GM18511 (cell line): ENCODE measurements around the gene CDH12.
"Not testable (repeated sequence)": the region's sequence is repeated elsewhere in the genome, so short reads cannot be mapped to it uniquely, and the experiment has no call there.

ENCODE experiments used
- ATAC-seq: cut with Tn5 transposase; IDR thresholded peaks from one replicate; pipeline ENCODE4 v1.9.1; 2021; ENCODE audit warnings: mild to moderate bottlenecking, moderate library complexity; ENCODE audit not compliant: unreplicated experiment

CDH12 gene

DNA sequence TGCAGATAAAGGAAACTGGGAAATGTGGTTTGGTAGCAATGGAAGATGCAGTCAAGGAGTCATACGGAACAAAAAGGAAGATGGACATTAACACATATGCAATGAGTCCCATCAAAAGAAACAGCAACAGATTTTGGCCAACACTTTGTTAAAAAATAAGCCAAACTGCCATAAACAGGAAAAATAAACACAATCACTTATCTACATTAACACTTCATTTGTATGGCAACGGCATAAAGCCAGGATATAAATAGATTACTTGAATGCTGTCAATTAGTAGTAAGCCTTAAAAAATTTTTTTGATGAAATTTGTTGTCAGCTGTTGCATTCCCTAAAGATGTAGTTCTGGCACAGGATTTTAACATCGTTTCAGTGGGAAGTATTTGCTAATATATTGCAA is 190.8 kb downstream of the CDH12 start:
- no peak for ATAC-seq

- ATAC-seq: no peak
Measured at GRCh38 chr5:22651355-22651754, 201.8 kb downstream of the CDH12 start.

GRCh38 chr5:22650511-22650910 is 202.6 kb downstream of the CDH12 start:
- no peak for ATAC-seq

GRCh38 chr5:22649074-22649473 is 204.1 kb downstream of the CDH12 start:
- ATAC-seq: no peak

- no peak for ATAC-seq
Measured at GRCh38 chr5:22644859-22645258, 208.3 kb downstream of the CDH12 start.

DNA sequence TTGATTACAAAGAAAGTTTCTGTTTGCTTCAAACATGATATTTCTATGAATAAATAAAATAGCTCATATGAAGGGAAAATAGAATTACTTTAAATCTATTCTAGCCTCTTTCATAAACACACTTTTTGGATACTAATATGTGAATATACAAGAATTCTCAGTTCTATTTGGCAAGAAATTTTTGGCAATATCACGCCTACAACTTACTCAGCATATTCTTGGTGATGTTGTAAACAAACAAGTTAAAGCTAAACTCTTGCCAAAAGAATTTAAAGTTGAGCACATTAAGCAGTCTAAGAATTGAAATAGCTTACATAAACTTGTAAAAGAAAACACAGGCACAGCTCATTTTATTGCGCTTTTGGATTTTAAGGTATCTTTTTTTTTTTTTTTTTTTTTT is 209.8 kb downstream of the CDH12 start:
- no peak for ATAC-seq

- ATAC-seq: no peak
Measured at GRCh38 chr5:22631683-22632082, 221.5 kb downstream of the CDH12 start.

DNA sequence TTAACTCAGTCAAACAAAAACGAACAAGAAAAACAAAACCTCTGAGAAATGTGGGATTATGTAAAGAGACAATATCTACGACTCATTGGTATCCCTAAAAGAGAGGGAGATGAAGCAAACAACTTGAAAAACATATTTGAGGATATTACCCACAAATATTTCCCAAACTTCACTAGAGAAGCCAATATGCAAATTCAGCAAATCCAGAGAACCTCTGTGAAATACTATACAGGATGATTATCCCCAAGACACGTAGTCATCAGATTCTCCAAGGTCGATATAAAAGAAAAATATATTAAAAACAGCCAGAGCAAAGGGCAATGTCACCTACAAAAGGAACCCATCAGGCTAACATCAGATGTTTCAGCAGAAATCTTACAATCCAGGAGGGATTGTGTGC is 226.1 kb downstream of the CDH12 start:
- no peak for ATAC-seq

DNA sequence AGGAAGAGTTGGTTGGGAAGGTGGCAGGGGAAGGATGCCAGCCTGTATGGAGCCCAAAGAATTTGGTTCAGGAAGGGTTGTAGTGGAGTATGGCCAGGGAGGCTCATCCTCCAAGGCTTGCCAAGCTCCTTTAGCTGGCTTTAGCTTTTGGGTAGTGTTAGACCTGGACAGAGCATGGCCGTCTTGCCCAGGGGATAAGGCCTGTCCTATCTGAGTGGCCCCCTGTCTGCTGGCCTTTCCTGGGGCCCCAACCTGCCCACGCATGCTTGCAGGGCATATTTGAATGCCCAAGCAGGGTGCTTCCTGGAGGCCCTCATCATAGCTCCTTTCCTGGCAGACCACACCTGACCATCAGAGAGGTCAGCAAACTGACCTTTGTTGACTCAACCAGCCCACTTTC is 227.7 kb downstream of the CDH12 start:
- no peak for ATAC-seq

GRCh38 chr5:22621084-22621483 is 232.1 kb downstream of the CDH12 start:
- ATAC-seq: no peak

GRCh38 chr5:22615964-22616363 is 237.2 kb downstream of the CDH12 start:
- ATAC-seq: no peak

DNA sequence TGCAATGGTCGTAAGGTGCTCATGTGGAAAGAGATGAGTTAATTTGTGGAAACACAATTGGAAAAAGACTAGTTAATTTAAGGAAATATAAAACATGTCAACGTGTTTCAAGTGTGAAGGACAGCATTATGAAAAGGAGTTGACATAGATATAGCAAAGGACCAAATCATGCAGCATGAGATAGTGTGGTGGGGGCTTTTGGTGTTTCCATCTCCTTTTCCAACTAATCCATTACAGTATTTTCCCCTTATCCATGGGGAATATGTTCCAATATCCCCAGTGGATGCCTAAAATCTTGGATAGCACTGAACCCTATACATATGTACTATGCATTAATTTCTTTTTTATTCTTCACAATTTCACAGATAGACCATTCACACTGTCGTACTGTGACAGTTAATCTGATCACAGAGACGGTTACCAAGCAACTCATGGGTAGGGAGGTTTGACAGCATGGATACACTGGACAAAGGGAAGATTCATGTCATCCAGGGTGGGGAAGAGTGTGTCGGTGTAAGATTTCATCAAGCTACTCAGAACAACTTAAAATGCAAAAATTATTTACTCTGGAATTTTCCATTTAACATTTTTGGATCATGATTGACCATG is 238.6 kb downstream of the CDH12 start:
- ATAC-seq: no peak

DNA sequence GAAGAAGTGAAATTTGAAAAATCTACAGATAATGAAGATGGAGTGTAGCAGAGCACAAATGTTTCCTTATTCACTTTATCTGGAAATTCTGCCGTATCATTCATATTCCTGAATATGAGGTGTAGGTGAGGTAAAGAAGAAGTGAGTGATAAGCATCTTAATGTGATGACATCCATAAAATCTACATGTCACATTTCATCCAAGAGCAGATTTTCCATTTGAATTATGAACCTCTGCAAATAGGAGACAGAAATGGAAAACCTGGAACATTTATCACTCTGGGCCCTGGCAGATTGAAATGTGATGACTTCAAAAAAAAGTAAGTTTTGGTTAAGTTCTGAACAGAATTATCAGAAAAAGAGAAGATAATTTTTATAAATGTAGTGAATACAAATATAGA is 240.2 kb downstream of the CDH12 start:
- no peak for ATAC-seq

- ATAC-seq: no peak
Measured at GRCh38 chr5:22611327-22611726, 241.8 kb downstream of the CDH12 start.

- not testable (repeated sequence) for ATAC-seq
Measured at GRCh38 chr5:22607498-22607897, 245.6 kb downstream of the CDH12 start.

DNA sequence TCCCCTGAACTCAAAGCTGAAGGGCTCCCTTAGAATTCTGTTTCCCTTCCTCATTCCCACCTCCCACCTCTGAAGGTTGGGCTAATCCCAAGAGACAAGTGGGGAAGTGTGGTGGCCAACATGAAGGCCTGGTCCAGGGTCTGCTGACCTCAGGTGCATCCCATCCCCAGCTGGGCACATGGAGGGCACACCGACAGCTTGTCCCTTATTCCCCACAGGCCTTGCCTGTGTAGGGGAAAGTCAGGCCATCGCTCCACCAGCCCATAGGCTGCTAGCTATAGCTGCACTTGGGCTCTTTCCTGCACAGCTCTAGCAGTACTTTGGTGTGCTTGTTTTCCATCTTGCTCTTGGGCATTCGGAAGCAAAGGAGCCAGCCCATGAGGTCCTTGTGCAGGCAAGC is 247.7 kb downstream of the CDH12 start:
- no peak for ATAC-seq

GRCh38 chr5:22604711-22605110 is 248.4 kb downstream of the CDH12 start:
- no peak for ATAC-seq

DNA sequence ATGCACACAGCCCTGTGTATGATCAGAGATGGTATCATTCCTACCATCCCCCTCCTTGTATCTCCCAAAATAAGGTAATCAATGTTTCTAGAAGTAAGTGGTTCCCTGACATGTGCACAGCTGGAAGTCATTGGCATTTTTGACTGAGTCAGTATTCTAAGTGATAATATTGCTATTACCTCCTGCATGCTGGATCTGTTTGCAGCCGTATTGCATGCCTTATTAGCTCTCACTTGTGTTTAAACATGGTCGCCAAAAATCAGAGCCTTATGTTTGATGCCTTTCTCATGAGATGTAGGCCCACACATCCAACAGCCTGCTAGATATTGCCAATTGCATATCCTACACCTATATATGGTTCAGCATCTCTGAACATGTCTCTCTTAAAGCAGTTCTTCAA is 254.3 kb downstream of the CDH12 start:
- no peak for ATAC-seq

- ATAC-seq: no peak
Measured at GRCh38 chr5:22596404-22596970, 256.7 kb downstream of the CDH12 start.

GRCh38 chr5:22594491-22594890 is 258.7 kb downstream of the CDH12 start:
- ATAC-seq: no peak

GRCh38 chr5:22593592-22593991 is 259.6 kb downstream of the CDH12 start:
- ATAC-seq: no peak

DNA sequence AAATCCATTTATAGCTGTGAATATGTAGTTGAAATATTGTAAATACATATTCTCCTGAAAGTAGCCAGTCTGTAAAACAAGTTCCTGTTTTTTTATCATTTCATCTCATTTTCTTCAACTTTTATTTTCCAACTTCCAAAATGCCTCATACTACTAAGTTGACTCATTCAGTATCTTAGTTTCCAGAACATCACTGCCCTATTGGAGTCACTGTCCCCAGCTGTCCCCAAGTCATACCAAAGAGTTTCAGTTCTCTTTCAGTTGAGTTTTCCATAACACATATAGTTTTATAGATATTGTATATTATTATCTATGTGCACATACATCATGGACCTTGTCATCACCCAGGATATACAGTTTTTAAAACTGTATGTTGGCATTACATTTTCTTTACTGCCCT is 261.7 kb downstream of the CDH12 start:
- ATAC-seq: no peak

DNA sequence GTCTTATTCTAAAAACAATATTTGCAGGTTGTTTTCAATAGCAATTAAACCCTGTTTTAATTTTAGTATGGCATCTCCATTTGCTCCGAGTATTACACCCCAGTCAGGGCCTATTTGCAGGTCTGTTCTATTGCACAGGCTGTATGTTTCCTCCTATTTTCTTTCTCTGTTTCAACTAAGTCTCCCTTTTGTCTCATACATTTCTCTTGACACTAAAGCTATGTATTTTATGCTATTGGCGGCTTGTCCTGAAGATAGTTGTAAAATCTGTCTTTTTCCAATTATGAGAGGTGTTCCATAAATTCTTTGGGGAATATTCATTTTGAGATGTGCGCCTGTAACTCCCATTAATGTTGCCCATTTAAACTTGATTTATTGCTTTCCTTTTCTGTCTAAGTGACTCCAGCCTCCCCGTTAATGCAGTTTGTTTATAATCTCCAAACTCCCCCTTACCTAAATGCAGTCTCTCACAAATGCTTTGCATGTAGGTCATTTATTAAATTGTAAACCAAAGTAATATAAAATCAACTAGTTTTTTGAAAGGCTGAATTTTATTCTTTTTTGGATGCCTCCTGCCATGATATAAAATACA is 262.4 kb downstream of the CDH12 start:
- ATAC-seq: no peak
